Hepatocyte (in vitro differentiated cells): Measurements from ENCODE around the gene NPR1. TPM values are rescaled to one million over a fixed set of nuclear protein-coding genes. Genes with fewer than 3 reads are reported as not detected.
"Not testable (repeated sequence)": the region's sequence is repeated elsewhere in the genome, so short reads cannot be mapped to it uniquely, and the experiment has no call there.

ENCODE experiments used
- DNase-seq: peaks from one replicate; pipeline ENCODE4 v3.0.0-alpha.2; 2016; ENCODE audit warnings: low spot score
- H2AFZ ChIP-seq: fragments of 200-600 bp; sonication (generic); 2 replicates; pipeline ENCODE4 v1.6.0; 2016; ENCODE audit warnings: antibody characterized with exemption, mild to moderate bottlenecking
- H3K27ac ChIP-seq: fragments of 200-600 bp; sonication (generic); 2 replicates; pipeline ENCODE4 v1.5.1; 2016; ENCODE audit warnings: mild to moderate bottlenecking
- H3K27me3 ChIP-seq: fragments of 200-600 bp; sonication (generic); 2 replicates; pipeline ENCODE4 v1.6.1; 2016
- H3K36me3 ChIP-seq: fragments of 200-600 bp; sonication (generic); replicated peaks from 2 replicates; pipeline ENCODE4 v1.5.1; 2016; ENCODE audit warnings: low read depth; ENCODE audit not compliant: insufficient read depth
- H3K4me1 ChIP-seq: fragments of 200-600 bp; sonication (generic); 2 replicates; pipeline ENCODE4 v1.5.1; 2016; ENCODE audit warnings: mild to moderate bottlenecking, moderate library complexity; ENCODE audit not compliant: insufficient read depth
- H3K4me2 ChIP-seq: fragments of 200-600 bp; sonication (generic); 2 replicates; pipeline ENCODE4 v1.6.0; 2016
- H3K4me3 ChIP-seq: fragments of 200-600 bp; sonication (generic); 2 replicates; pipeline ENCODE4 v1.5.1; 2016; ENCODE audit warnings: mild to moderate bottlenecking
- H3K79me2 ChIP-seq: fragments of 200-600 bp; sonication (generic); 2 replicates; pipeline ENCODE4 v1.6.0; 2017; ENCODE audit warnings: mild to moderate bottlenecking
- H3K9me2 ChIP-seq: fragments of 200-600 bp; sonication (generic); replicated peaks from 2 replicates; pipeline ENCODE4 v1.6.0; 2017; ENCODE audit warnings: mild to moderate bottlenecking; ENCODE audit not compliant: insufficient read depth
- H3K9me3 ChIP-seq: fragments of 200-600 bp; sonication (generic); 2 replicates; pipeline ENCODE4 v1.5.1; 2016; ENCODE audit warnings: low read depth, mild to moderate bottlenecking
- H4K20me1 ChIP-seq: fragments of 200-600 bp; sonication (generic); 2 replicates; pipeline ENCODE4 v1.6.0; 2016; ENCODE audit warnings: mild to moderate bottlenecking; ENCODE audit not compliant: insufficient read depth, poor library complexity, severe bottlenecking
- EZH2 ChIP-seq: fragments of 200-600 bp; sonication (generic); IDR thresholded peaks from 2 replicates; pipeline ENCODE4 v1.6.1; 2016; ENCODE audit warnings: antibody characterized with exemption, mild to moderate bottlenecking, borderline replicate concordance
- EZH2phosphoT487 ChIP-seq: fragments of 200-600 bp; sonication (generic); IDR thresholded peaks from one replicate; pipeline ENCODE4 v1.6.1; 2018; ENCODE audit warnings: antibody characterized with exemption, mild to moderate bottlenecking, low read depth, moderate library complexity; ENCODE audit not compliant: unreplicated experiment, severe bottlenecking
- WGBS: methylation state at CpG from one replicate; pipeline ENCODE4 v1.1.6; 2016; ENCODE audit warnings: low lambda C conversion rate; ENCODE audit errors: missing lambda C conversion rate; 5-methylcytosine and 5-hydroxymethylcytosine counted together
- polyA plus RNA-seq: library from polyadenylated mRNA; unstranded; fragments of >200 nt; fragmentation: Nextera tagmentation; extraction: Ambion mirVana; gene quantifications from 2 replicates; pipeline ENCODE4 v1.2.1, GENCODE V29; 2016
- total RNA-seq: library from RNA; depleted of rRNA; stranded (reverse); fragments of >200 nt; gene quantifications from 2 replicates; pipeline ENCODE4 v1.2.3, GENCODE V29; 2014
- TF ChIP-seq, protein P1 (sequence below): fragments of 200-600 bp; sonication (generic); IDR thresholded peaks from 2 replicates; pipeline ENCODE4 v1.5.1; 2016; ENCODE audit warnings: antibody characterized with exemption, mild to moderate bottlenecking; ENCODE audit not compliant: poor library complexity

Gene NPR1
- total and polyA plus RNA-seq, 2 experiments from 2014 or later = 2.8 to 3.0 TPM

DNA sequence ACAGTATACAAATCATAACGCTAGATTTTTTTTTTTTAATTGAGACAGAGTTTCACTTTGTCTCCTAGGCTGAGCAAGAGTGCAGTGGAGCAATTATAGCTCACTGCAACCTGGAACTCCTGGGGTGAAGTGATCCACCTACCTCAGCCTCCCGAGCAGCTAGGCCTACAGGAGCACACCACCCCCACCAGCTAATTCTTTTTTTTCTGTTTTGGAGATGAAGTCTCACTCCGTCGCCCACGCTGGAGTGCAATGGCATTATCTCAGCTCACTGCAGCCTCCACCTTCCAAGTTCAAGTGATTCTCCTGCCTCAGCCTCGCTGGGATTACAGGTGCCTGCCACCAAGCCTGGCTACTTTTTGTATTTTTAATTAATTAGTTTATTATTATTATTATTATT, 21.3 kb downstream of the NPR1 start:
- Histone ChIP-seq H4K20me1 (no peaks in the 10 kb centered on the region), H2AFZ (no peak overlapping the region), H3K27me3 (no peaks in the 10 kb centered on the region), H3K4me2 (no peak overlapping the region), H3K4me3 (no peak overlapping the region), H3K4me1 (no peaks in the 10 kb centered on the region), H3K79me2 (no peaks in the 10 kb centered on the region), H3K27ac (no peak overlapping the region), H3K9me2 (no peaks in the 10 kb centered on the region), H3K36me3 (no peaks in the 10 kb centered on the region), H3K9me3 (no peaks in the 10 kb centered on the region)
- TF ChIP-seq, protein P1, sequence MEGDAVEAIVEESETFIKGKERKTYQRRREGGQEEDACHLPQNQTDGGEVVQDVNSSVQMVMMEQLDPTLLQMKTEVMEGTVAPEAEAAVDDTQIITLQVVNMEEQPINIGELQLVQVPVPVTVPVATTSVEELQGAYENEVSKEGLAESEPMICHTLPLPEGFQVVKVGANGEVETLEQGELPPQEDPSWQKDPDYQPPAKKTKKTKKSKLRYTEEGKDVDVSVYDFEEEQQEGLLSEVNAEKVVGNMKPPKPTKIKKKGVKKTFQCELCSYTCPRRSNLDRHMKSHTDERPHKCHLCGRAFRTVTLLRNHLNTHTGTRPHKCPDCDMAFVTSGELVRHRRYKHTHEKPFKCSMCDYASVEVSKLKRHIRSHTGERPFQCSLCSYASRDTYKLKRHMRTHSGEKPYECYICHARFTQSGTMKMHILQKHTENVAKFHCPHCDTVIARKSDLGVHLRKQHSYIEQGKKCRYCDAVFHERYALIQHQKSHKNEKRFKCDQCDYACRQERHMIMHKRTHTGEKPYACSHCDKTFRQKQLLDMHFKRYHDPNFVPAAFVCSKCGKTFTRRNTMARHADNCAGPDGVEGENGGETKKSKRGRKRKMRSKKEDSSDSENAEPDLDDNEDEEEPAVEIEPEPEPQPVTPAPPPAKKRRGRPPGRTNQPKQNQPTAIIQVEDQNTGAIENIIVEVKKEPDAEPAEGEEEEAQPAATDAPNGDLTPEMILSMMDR = no peak
- TF ChIP-seq EZH2phosphoT487 = no peak
- no peak for TF ChIP-seq EZH2
- 89% methylated on average over 6 of the region's 6 CpGs for WGBS
- DNase-seq = no peak

DNA sequence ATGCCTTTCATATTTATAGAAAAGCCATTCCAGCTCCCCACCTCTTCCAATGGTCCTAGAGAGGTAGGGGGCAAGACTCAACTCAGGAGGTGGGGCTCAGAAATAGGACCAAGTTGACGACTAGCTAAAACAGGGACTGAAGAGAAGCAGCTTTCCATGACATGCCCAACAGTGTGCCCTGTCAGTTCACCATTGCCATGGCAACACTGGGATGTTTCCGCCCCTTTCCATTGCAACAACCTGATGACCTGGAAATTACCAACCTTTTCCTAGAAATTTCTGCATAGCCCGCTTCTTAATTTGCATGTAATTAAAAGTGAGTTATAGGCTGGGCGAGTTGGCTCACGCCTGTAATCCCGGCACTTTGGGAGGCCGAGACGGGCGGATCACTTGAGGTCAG, 27.0 kb downstream of the NPR1 start:
- 97% methylated on average over 9 of the region's 9 CpGs for WGBS
- no peaks in the 10 kb centered on the region for H3K27me3 ChIP-seq
- H3K4me2 ChIP-seq = no peak overlapping the region

DNA sequence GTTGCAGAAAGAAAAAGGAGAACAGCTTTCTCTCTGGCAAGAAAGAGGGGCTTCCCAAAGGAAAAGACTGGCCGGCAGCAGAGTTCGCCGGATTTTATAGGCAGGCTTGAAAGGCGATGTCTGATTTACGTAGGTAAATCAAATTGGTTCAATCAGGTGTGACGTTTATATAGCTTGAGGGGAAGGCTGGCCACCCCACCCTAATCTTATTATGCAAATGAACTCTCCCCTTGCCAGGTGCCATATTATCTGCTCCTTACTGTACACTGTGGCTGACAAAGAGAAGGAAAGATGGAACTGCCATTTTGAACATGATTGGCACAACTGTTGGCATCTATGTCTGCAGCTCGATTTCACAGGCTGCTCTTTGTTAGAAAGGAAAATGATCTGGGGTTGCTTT, 32.5 kb downstream of the NPR1 start:
- Histone ChIP-seq H3K4me1 (no peaks in the 10 kb centered on the region), H3K4me3 (no peak overlapping the region), H3K27ac (no peak overlapping the region), H3K9me3 (no peaks in the 10 kb centered on the region), H3K4me2 (no peak overlapping the region), H3K36me3 (no peaks in the 10 kb centered on the region), H3K27me3 (no peaks in the 10 kb centered on the region), H2AFZ (no peak overlapping the region), H4K20me1 (no peaks in the 10 kb centered on the region), H3K9me2 (no peaks in the 10 kb centered on the region), H3K79me2 (no peaks in the 10 kb centered on the region)
- 60% methylated on average over 7 of the region's 7 CpGs for WGBS
- DNase-seq = no peak
- TF ChIP-seq EZH2phosphoT487 (no peak), EZH2 (no peak)
- TF ChIP-seq, protein P1 = no peak

More for the DNA sequence above, 27.0 kb downstream of the NPR1 start:
- TF ChIP-seq EZH2 (no peak), EZH2phosphoT487 (no peak)
- TF ChIP-seq, protein P1 = no peak
- Histone ChIP-seq H3K4me1 (no peaks in the 10 kb centered on the region), H4K20me1 (no peaks in the 10 kb centered on the region), H3K9me2 (no peaks in the 10 kb centered on the region), H3K36me3 (no peaks in the 10 kb centered on the region), H3K27ac (no peak overlapping the region), H3K79me2 (no peaks in the 10 kb centered on the region), H3K4me3 (no peak overlapping the region), H3K9me3 (no peaks in the 10 kb centered on the region), H2AFZ (no peak overlapping the region)
- no peak for DNase-seq

DNA sequence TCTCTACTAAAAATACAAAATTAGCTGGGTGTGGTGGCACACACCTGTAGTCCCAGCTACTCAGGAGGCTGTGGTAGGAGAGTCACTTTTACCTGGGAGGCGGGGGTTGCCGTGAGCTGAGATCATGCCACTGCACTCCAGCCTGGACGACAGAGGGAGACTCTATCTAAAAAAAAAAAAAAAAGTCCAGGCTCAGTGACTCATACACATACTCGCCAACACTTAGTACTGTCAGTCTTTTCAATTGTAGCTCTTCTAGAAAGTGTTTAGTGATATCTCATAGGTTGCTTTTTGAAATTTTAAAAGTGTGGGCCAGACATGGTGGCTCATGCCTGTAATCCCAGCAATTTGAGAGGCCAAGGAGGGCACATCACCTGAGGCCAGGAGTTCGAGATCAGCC, 37.7 kb downstream of the NPR1 start:
- not testable (repeated sequence) for H3K79me2 ChIP-seq, H3K4me1 ChIP-seq, H3K4me2 ChIP-seq, H3K36me3 ChIP-seq, H3K27ac ChIP-seq, H3K9me2 ChIP-seq, H2AFZ ChIP-seq, H3K9me3 ChIP-seq, H3K4me3 ChIP-seq, H3K27me3 ChIP-seq, H4K20me1 ChIP-seq, DNase-seq
- 91% methylated on average over 5 of the region's 5 CpGs for WGBS
